Activated T-cell treated with anti-CD3 and anti-CD28 coated beads for 4 hours (primary cell): ENCODE data around the gene PITPNC1.

Source experiments
- DNase-seq: peaks from one replicate; pipeline ENCODE4 v3.0.0-alpha.2; 2020

Gene PITPNC1

GRCh38 chr17:67520252-67520906 lies 143.3 kb downstream of the PITPNC1 start:
- DNase-seq = no peak

GRCh38 chr17:67520916-67521774 lies 144.1 kb downstream of the PITPNC1 start:
- no peak for DNase-seq

- no peak for DNase-seq
These were observed 144.6 kb downstream of the PITPNC1 start for GRCh38 chr17:67521775-67522069.

GRCh38 chr17:67523101-67523500 lies 146.0 kb downstream of the PITPNC1 start:
- DNase-seq = no peak

- DNase-seq = no peak
These were observed 148.4 kb downstream of the PITPNC1 start for GRCh38 chr17:67525239-67526135.

- DNase-seq = no peak
These were observed 149.6 kb downstream of the PITPNC1 start for GRCh38 chr17:67526700-67527099.

- DNase-seq = no peak
These were observed 151.8 kb downstream of the PITPNC1 start for GRCh38 chr17:67528751-67529436.

GRCh38 chr17:67531291-67531690 lies 154.2 kb downstream of the PITPNC1 start:
- DNase-seq = no peak

GRCh38 chr17:67532326-67532871 lies 155.3 kb downstream of the PITPNC1 start:
- DNase-seq = no peak

GRCh38 chr17:67534941-67535340 lies 157.9 kb downstream of the PITPNC1 start:
- no peak for DNase-seq

GRCh38 chr17:67542219-67543114 lies 165.4 kb downstream of the PITPNC1 start:
- no peak for DNase-seq

- no peak for DNase-seq
These were observed 167.4 kb downstream of the PITPNC1 start for GRCh38 chr17:67544364-67544955.

GRCh38 chr17:67546578-67547527 lies 169.8 kb downstream of the PITPNC1 start:
- DNase-seq = no peak

- no peak for DNase-seq
These were observed 171.6 kb downstream of the PITPNC1 start for GRCh38 chr17:67548693-67549092.

GRCh38 chr17:67549820-67550219 lies 172.7 kb downstream of the PITPNC1 start:
- no peak for DNase-seq

GRCh38 chr17:67554634-67555033 lies 177.6 kb downstream of the PITPNC1 start:
- no peak for DNase-seq

GRCh38 chr17:67555855-67556254 lies 178.8 kb downstream of the PITPNC1 start:
- no peak for DNase-seq

GRCh38 chr17:67557052-67557845 lies 180.2 kb downstream of the PITPNC1 start:
- no peak for DNase-seq

GRCh38 chr17:67557921-67558320 lies 180.8 kb downstream of the PITPNC1 start:
- DNase-seq = no peak
